Thyroid gland (tissue), 4 donors: ENCODE measurements around the gene NOL8. TPM values are rescaled to one million over a fixed set of nuclear protein-coding genes. Genes with fewer than 3 reads are reported as not detected.

Source experiments
- DNase-seq, 2 donors: peaks; one replicate each; pipeline ENCODE4 v3.0.0-alpha.2; 2019
- H3K27ac ChIP-seq, 3 donors: fragments of 200-600 bp; sonication (generic); 1 replicate in 2 of 3; 2 replicates in 1 of 3; pipeline ENCODE4 v1.5.1; 2016 to 2019; ENCODE audit warnings: mild to moderate bottlenecking in 1 of 3, moderate library complexity in 1 of 3
- H3K27me3 ChIP-seq: fragments of 200-600 bp; sonication (generic); one replicate; pipeline ENCODE4 v1.5.1; 2019
- H3K36me3 ChIP-seq, 2 donors: fragments of 200-600 bp; sonication (generic); one replicate each; pipeline ENCODE4 v1.5.1; 2016 to 2019
- H3K4me1 ChIP-seq, 2 donors: fragments of 200-600 bp; sonication (generic); one replicate each; pipeline ENCODE4 v1.5.1; 2017 to 2019
- H3K4me3 ChIP-seq, 3 donors: fragments of 200-600 bp; sonication (generic); replicated peaks in 1 of 3; 1 replicate in 2 of 3; 2 replicates in 1 of 3; pipeline ENCODE4 v1.5.1; 2016; ENCODE audit warnings: mild to moderate bottlenecking in 1 of 3
- H3K9me3 ChIP-seq: fragments of 200-600 bp; sonication (generic); one replicate; pipeline ENCODE4 v1.5.1; 2017
- POLR2A ChIP-seq, 2 donors: fragments of 450-650 bp; IDR thresholded peaks; one replicate each; pipeline ENCODE4 v1.6.1; 2017; ENCODE audit warnings: antibody characterized with exemption in 2 of 2, mild to moderate bottlenecking in 2 of 2, moderate library complexity in 1 of 2
- WGBS, 2 donors: methylation state at CpG; one replicate each; pipeline ENCODE4 v1.1.5; 2017; 5-methylcytosine and 5-hydroxymethylcytosine counted together
- intact Hi-C: fragments of 100-400 bp; cut with DNase I; formaldehyde crosslinking; loops from one replicate; pipeline ENCODE4 v1.15.1; 2023
- total RNA-seq, 4 donors: library from RNA; depleted of rRNA; stranded (reverse); fragments of >200 nt; gene quantifications; one replicate each; pipeline ENCODE4 v1.2.3, GENCODE V29; 2016
- TF ChIP-seq, protein P1 (sequence below), 6 experiments: fragments of 200-600 bp in 3 of 6; fragments of 450-650 bp in 3 of 6; sonication (generic) in 3 of 6; IDR thresholded peaks; one replicate each; pipeline ENCODE4 v1.5.1; 2016 to 2019; ENCODE audit warnings: antibody characterized with exemption in 6 of 6, mild to moderate bottlenecking in 2 of 6, inconsistent platforms in 1 of 6, moderate library complexity in 1 of 6

The NOL8 gene
- total RNA-seq, 4 donors from 2014 or later = 30.0 to 38.2 (median 33.6) TPM

GRCh38 chr9:92312887-92313623, 12.1 kb downstream of the NOL8 start:
- DNase-seq = no peak
- no peak for TF ChIP-seq POLR2A (IDR thresholded peaks at IDR 0.05)
- TF ChIP-seq, protein P1, sequence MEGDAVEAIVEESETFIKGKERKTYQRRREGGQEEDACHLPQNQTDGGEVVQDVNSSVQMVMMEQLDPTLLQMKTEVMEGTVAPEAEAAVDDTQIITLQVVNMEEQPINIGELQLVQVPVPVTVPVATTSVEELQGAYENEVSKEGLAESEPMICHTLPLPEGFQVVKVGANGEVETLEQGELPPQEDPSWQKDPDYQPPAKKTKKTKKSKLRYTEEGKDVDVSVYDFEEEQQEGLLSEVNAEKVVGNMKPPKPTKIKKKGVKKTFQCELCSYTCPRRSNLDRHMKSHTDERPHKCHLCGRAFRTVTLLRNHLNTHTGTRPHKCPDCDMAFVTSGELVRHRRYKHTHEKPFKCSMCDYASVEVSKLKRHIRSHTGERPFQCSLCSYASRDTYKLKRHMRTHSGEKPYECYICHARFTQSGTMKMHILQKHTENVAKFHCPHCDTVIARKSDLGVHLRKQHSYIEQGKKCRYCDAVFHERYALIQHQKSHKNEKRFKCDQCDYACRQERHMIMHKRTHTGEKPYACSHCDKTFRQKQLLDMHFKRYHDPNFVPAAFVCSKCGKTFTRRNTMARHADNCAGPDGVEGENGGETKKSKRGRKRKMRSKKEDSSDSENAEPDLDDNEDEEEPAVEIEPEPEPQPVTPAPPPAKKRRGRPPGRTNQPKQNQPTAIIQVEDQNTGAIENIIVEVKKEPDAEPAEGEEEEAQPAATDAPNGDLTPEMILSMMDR (IDR thresholded peaks at IDR 0.05) = no peak
- no peaks in the 10 kb centered on the region for H3K27me3 ChIP-seq
- no peaks in the 10 kb centered on the region for H3K9me3 ChIP-seq
- H3K4me3 ChIP-seq = no peak overlapping the region
- 86 to 88% methylated on average over 6 of the region's 6 CpGs for WGBS, 2 donors
- H3K27ac ChIP-seq = no peak overlapping the region
- intact Hi-C loops = no loop called here
- peaks cover 41 to 45% of the 10 kb centered on the region in 2 donors for H3K36me3 ChIP-seq
- no peaks in the 10 kb centered on the region for H3K4me1 ChIP-seq

- peaks cover 44 to 47% of the 10 kb centered on the region in 2 donors for H3K36me3 ChIP-seq
- H3K27ac ChIP-seq = no peak overlapping the region
- TF ChIP-seq, protein P1 (IDR thresholded peaks at IDR 0.05) = no peak
- TF ChIP-seq POLR2A (IDR thresholded peaks at IDR 0.05) = no peak
- H3K27me3 ChIP-seq = no peaks in the 10 kb centered on the region
- no peaks in the 10 kb centered on the region for H3K4me1 ChIP-seq
- no peak for DNase-seq
- intact Hi-C loops = no loop called here
- H3K9me3 ChIP-seq = no peaks in the 10 kb centered on the region
- 94 to 97% methylated on average over 3 of the region's 3 CpGs for WGBS, 2 donors
- H3K4me3 ChIP-seq = no peak overlapping the region
Measured at GRCh38 chr9:92310562-92310961, 14.6 kb downstream of the NOL8 start.

GRCh38 chr9:92308893-92309292, 16.3 kb downstream of the NOL8 start:
- Histone ChIP-seq H3K36me3 (peaks cover 57 to 64% of the 10 kb centered on the region in 2 donors), H3K9me3 (no peaks in the 10 kb centered on the region)
- TF ChIP-seq, protein P1 (IDR thresholded peaks at IDR 0.05) = no peak
- no peak for TF ChIP-seq POLR2A (IDR thresholded peaks at IDR 0.05)

DNA sequence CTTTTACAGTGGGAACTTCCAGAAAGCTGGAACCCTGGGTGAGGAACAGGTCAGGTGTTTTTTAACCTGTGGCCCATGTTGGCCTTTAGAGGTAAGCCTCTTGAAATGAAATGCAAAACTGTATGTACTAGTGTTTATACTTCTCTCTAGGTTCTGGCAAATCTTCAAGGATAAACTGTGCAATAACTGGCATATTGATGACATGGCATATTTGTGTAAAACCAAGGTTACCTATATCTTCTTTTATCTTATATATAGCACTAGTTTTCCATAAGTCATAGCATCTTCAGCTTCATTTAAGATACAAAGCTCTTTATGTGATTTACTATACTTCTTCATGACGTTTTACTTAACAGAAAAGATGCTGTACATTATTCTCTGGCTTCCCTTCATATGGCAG, 24.2 kb downstream of the NOL8 start:
- no peaks in the 10 kb centered on the region for H3K27me3 ChIP-seq
- no peak overlapping the region for H3K27ac ChIP-seq
- intact Hi-C loops = no loop called here
- no peak overlapping the region for H3K4me3 ChIP-seq
- DNase-seq = no peak
- 82 to 87% methylated on average over 1 of the region's 1 CpG for WGBS, 2 donors
- H3K36me3 ChIP-seq = peaks cover 72 to 78% of the 10 kb centered on the region in 2 donors
- no peaks in the 10 kb centered on the region for H3K4me1 ChIP-seq
- H3K9me3 ChIP-seq = no peaks in the 10 kb centered on the region
- TF ChIP-seq, protein P1 (IDR thresholded peaks at IDR 0.05) = no peak

More at GRCh38 chr9:92308893-92309292, 16.3 kb downstream of the NOL8 start:
- Histone ChIP-seq H3K4me1 (no peaks in the 10 kb centered on the region), H3K27ac (no peak overlapping the region), H3K27me3 (no peaks in the 10 kb centered on the region), H3K4me3 (no peak overlapping the region)
- intact Hi-C loops = no loop called here
- DNase-seq = no peak

GRCh38 chr9:92299116-92299515, 26.0 kb downstream of the NOL8 start:
- no peak for DNase-seq
- Histone ChIP-seq H3K4me3 (no peak overlapping the region), H3K4me1 (peaks cover 5 to 6% of the 10 kb centered on the region in 2 donors), H3K36me3 (peaks cover 57 to 59% of the 10 kb centered on the region in 2 donors), H3K27me3 (no peaks in the 10 kb centered on the region), H3K27ac (no peak overlapping the region), H3K9me3 (no peaks in the 10 kb centered on the region)
- TF ChIP-seq POLR2A (IDR thresholded peaks at IDR 0.05) = no peak
- TF ChIP-seq, protein P1 (IDR thresholded peaks at IDR 0.05) = no peak
- WGBS, 2 donors = 85 to 94% methylated on average over 1 of the region's 1 CpG
- intact Hi-C loops = no loop called here
